Endothelial cell of umbilical vein (primary cell): ENCODE measurements around the gene WDR76. TPM values are rescaled to one million over a fixed set of nuclear protein-coding genes. Genes with fewer than 3 reads are reported as not detected.

Experiments used
- Bru-seq: library from RNA; stranded (reverse); fragments of 400-500 nt; gene quantifications from one replicate; lab custom pipeline; 2021; lab: Mats Ljungman, UMichigan
- BruChase-seq, 2 experiments: library from RNA; stranded (reverse); fragments of 400-500 nt; gene quantifications; one replicate each; lab custom pipeline; 2021; lab: Mats Ljungman, UMichigan
- BruUV-seq: library from RNA; stranded (reverse); fragments of 400-500 nt; replicated peaks from 2 replicates; lab custom pipeline; 2021; lab: Mats Ljungman, UMichigan
- CTCF ChIA-PET: fragments of 300-600, 350-600 bp; sonication (Branson Sonifier 250); formaldehyde crosslinking; loops from one replicate; lab custom pipeline; 2021; ENCODE audit warnings: antibody characterized with exemption, inconsistent platforms; lab: Charles Lee
- POLR2A ChIA-PET: fragments of 300-600, 350-600 bp; sonication (Branson Sonifier 250); formaldehyde crosslinking; loops from one replicate; lab custom pipeline; 2021; ENCODE audit warnings: antibody characterized with exemption, inconsistent platforms; lab: Charles Lee
- DNase-seq: peaks from one replicate; pipeline ENCODE4 v3.0.0-alpha.2; 2011; ENCODE audit warnings: low read depth, low spot score
- FAIRE-seq: peaks from 2 replicates; lab custom pipeline; 2011; peaks lifted over from hg19 to GRCh38; lab: Jason Lieb, UNC
- H2AFZ ChIP-seq: 2 replicates; pipeline ENCODE4 v1.6.0; 2012; ENCODE audit warnings: low read depth, low read length, control low read depth, inconsistent platforms
- H3K27ac ChIP-seq: 2 replicates; pipeline ENCODE4 v1.5.1; 2011; ENCODE audit warnings: low read depth, mild to moderate bottlenecking, control low read depth, low read length, moderate library complexity; ENCODE audit not compliant: insufficient read depth
- H3K27me3 ChIP-seq, 2 experiments: 2 replicates each; pipeline versions ENCODE4 v1.6.0 to v1.6.1; 2011; ENCODE audit warnings: low read length in 2 of 2, mixed read lengths in 1 of 2; ENCODE audit not compliant: control insufficient read depth in 2 of 2, insufficient read depth in 2 of 2
- H3K36me3 ChIP-seq, 2 experiments: 2 replicates in 1 of 2; 3 replicates in 1 of 2; pipeline ENCODE4 v1.5.1; 2011; ENCODE audit warnings: low read length in 2 of 2, mild to moderate bottlenecking in 1 of 2, moderate library complexity in 1 of 2; ENCODE audit not compliant: control insufficient read depth in 2 of 2, insufficient read depth in 2 of 2; ENCODE audit errors: extremely low read depth in 1 of 2
- H3K4me1 ChIP-seq: 3 replicates; pipeline ENCODE4 v1.5.1; 2011; ENCODE audit warnings: mild to moderate bottlenecking, low read length; ENCODE audit not compliant: control insufficient read depth, insufficient read depth; ENCODE audit errors: extremely low read depth
- H3K4me2 ChIP-seq: 2 replicates; pipeline ENCODE4 v1.6.1; 2011; ENCODE audit warnings: low read length, control low read depth, mixed read lengths; ENCODE audit not compliant: insufficient read depth
- H3K4me3 ChIP-seq, 3 experiments: fragments of 200-600 bp in 1 of 3; sonication (generic), shearing (Covaris generic) in 1 of 3; replicated peaks in 1 of 3; 2 replicates each; pipeline ENCODE4 v1.5.1; 2011 to 2016; ENCODE audit warnings: control low read depth in 3 of 3, low read length in 3 of 3, mild to moderate bottlenecking in 2 of 3, inconsistent platforms in 1 of 3, low read depth in 1 of 3, moderate library complexity in 1 of 3; ENCODE audit not compliant: insufficient read depth in 1 of 3
- H3K79me2 ChIP-seq: 2 replicates; pipeline ENCODE4 v1.6.0; 2012; ENCODE audit warnings: low read length, inconsistent platforms; ENCODE audit not compliant: control insufficient read depth, insufficient read depth
- H3K9ac ChIP-seq: replicated peaks from 2 replicates; pipeline ENCODE3; 2011; ENCODE audit warnings: low read length, control low read depth; ENCODE audit not compliant: insufficient read depth; ENCODE audit errors: extremely low read depth
- H3K9me1 ChIP-seq: replicated peaks from 3 replicates; pipeline ENCODE4 v1.6.0; 2011; ENCODE audit warnings: mild to moderate bottlenecking, low read length; ENCODE audit not compliant: control insufficient read depth, insufficient read depth; ENCODE audit errors: extremely low read depth
- H3K9me3 ChIP-seq: replicated peaks from 2 replicates; pipeline ENCODE4 v1.5.1; 2012; ENCODE audit warnings: low read length, inconsistent platforms; ENCODE audit not compliant: control insufficient read depth, insufficient read depth
- H4K20me1 ChIP-seq: replicated peaks from 2 replicates; pipeline ENCODE3; 2011; ENCODE audit warnings: mild to moderate bottlenecking, low read length; ENCODE audit not compliant: control insufficient read depth, insufficient read depth; ENCODE audit errors: extremely low read depth
- POLR2A ChIP-seq: IDR thresholded peaks from 2 replicates; pipeline ENCODE4 v1.6.1; 2012; ENCODE audit warnings: low read depth, mild to moderate bottlenecking, control low read depth, low read length
- POLR2AphosphoS5 ChIP-seq: IDR thresholded peaks from 2 replicates; pipeline ENCODE4 v1.6.1; 2012; ENCODE audit warnings: low read depth, mild to moderate bottlenecking, control low read depth, low read length, moderate library complexity; ENCODE audit not compliant: insufficient read depth
- dilution Hi-C: fragments of 300-500 bp; cut with MboI; formaldehyde crosslinking; loops from one replicate; pipeline ENCODE4 v1.15.0; 2019; ENCODE audit warnings: low sequenced_read_pairs; ENCODE audit not compliant: extremely low pct_ligation_motif_present
- intact Hi-C: fragments of 100-400 bp; cut with micrococcal nuclease; formaldehyde crosslinking; loops from one replicate; pipeline ENCODE4 v1.10.0; 2022
- long read RNA-seq: library from polyadenylated mRNA; stranded (forward); transcript quantifications from one replicate; pipeline ENCODE4 v2.0.0, GENCODE V29; 2021
- polyA minus RNA-seq, 3 experiments: library from RNA; depleted of rRNA, polyadenylated mRNA; stranded (reverse); fragments of >200 nt; gene quantifications; 1 replicate in 1 of 3; 2 replicates in 2 of 3; pipeline ENCODE4 v1.2.3, GENCODE V29; 2011
- polyA plus RNA-seq, 4 experiments: library from polyadenylated mRNA; depleted of rRNA in 3 of 4; stranded (reverse) in 3 of 4; unstranded in 1 of 4; fragments of >200 nt; gene quantifications; 2 replicates each; pipeline versions ENCODE4 v1.2.1 to v1.2.3, GENCODE V29; 2011 to 2012; ENCODE audit warnings: missing spikeins in 1 of 4
- total RNA-seq: library from RNA; stranded (reverse); gene quantifications from 2 replicates; pipeline ENCODE4 v1.2.3, GENCODE V29; 2021

The WDR76 gene
- total RNA-seq (22.1 and 25.2 TPM in 2 replicates), polyA plus RNA-seq (3.1 and 3.3 TPM in 2 replicates), polyA minus RNA-seq (9.0 and 12.0 TPM in 2 replicates), Bru-seq, nascent RNA (percentile 82 among the genes with signal in this experiment), BruChase-seq, experiment 1, labeled RNA remaining after a 6-hour chase (percentile 73 among the genes with signal in this experiment), BruChase-seq, experiment 2, labeled RNA remaining after a 2-hour chase (percentile 74 among the genes with signal in this experiment)
- polyA plus RNA-seq (2011; cell fraction: cytosol; rRNA removed) = 6.1 and 6.5 TPM in 2 replicates
- 7.1 and 10.4 TPM in 2 replicates for polyA plus RNA-seq (2011; cell fraction: nucleus; rRNA removed)
- polyA plus RNA-seq (2012) = 6.7 and 11.2 TPM in 2 replicates
- 29.1 TPM for polyA minus RNA-seq (2011; cell fraction: cytosol; rRNA and poly(A)+ RNA removed)
- 5.4 and 8.7 TPM in 2 replicates for polyA minus RNA-seq (2011; cell fraction: nucleus; rRNA and poly(A)+ RNA removed)
- long read RNA-seq, transcript WDR76-201 (13 exons, 3,978 nt) = major isoform, 23 of 32 reads
- long read RNA-seq, partial matches to known transcripts = 3 of 32 reads
- long read RNA-seq, other reads (novel, unspliced or antisense) = 4 of 32 reads

DNA sequence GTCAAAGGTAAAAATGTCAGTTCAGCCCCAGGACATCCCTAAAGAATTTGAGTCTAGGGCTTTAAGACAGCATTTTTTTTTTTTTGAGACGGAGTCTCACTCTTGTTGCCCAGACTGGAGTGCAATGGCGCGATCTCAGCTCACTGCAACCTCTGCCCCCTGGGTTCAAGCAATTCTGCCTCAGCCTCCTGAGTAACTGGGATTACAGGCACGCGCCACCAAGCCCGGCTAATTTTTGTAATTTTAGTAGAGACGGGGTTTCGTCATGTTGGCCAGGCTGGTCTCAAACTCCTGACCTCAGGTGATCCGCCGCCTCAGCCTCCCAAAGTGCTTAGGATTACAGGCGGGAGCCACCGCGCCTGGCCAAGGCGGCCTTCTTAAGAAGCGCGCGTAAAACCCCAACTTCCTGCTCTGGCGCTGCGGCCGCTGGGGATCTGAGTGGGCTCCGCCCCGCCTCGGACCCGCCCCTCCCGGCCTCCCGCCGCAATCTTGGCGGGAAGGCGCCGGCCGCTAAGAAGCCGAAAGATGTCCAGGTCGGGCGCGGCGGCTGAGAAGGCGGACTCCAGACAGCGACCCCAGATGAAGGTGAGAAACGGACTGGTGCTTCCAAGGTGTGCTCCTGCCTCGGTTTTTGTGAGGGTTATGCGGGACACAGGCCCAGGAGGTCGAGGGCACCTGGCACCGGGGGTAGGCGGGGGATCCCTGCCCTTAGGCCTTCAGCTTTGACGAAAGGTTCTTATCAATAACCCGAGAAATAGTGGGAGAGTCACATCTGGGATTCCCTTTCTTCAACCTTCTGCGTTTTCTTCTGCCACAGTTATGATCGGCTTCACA is at the start of gene WDR76:
Gene WDR76 (plus strand): TSS at position 495 of the 834 bp plus-strand sequence. CDS start 31 bp downstream, at position 526.
- peak within 1 kb of the TSS; percentile 93 for H3K4me2 ChIP-seq
- H3K79me2 ChIP-seq = peaks cover 53% of the 10 kb centered on the region
- peaks cover 21% of the 10 kb centered on the region for H3K4me1 ChIP-seq
- TF ChIP-seq POLR2AphosphoS5 = peak; percentile 59
- no peak for TF ChIP-seq POLR2A
- peak within 1 kb of the TSS; percentile 54 for H3K27ac ChIP-seq
- ChIA-PET POLR2A (interaction anchor here (0.7 kb wide), 1 partner anchor 541 kb away, joined by 4 read pairs; no protein-coding TSS in a partner anchor), CTCF (interaction anchor here (2.0 kb wide), 1 partner anchor 11 kb away, joined by 9 read pairs; no protein-coding TSS in a partner anchor)
- no peaks in the 10 kb centered on the region for H3K9me1 ChIP-seq
- FAIRE-seq (peak; percentile 69), DNase-seq (peak; percentile 83)
- peak within 1 kb of the TSS; percentile 93 for H2AFZ ChIP-seq
- peak within 1 kb of the TSS; percentile 83 for H3K9ac ChIP-seq
- H3K9me3 ChIP-seq = no peaks in the 10 kb centered on the region
- TSS peak; percentile 47 for BruUV-seq
- H3K27me3 ChIP-seq = no peaks in the 10 kb centered on the region
- peak within 1 kb of the TSS; percentile 57 to 88 (median 82) for H3K4me3 ChIP-seq
- H4K20me1 ChIP-seq = no peaks in the 10 kb centered on the region
- H3K36me3 ChIP-seq = no peaks in the 10 kb centered on the region
- dilution Hi-C loops = no loop called here
- intact Hi-C loops = no loop called here
